ENCODE data around the gene FNIP2.
"Not testable (repeated sequence)": the region's sequence is repeated elsewhere in the genome, so short reads cannot be mapped to it uniquely, and the experiment has no call there.

The FNIP2 gene

DNA sequence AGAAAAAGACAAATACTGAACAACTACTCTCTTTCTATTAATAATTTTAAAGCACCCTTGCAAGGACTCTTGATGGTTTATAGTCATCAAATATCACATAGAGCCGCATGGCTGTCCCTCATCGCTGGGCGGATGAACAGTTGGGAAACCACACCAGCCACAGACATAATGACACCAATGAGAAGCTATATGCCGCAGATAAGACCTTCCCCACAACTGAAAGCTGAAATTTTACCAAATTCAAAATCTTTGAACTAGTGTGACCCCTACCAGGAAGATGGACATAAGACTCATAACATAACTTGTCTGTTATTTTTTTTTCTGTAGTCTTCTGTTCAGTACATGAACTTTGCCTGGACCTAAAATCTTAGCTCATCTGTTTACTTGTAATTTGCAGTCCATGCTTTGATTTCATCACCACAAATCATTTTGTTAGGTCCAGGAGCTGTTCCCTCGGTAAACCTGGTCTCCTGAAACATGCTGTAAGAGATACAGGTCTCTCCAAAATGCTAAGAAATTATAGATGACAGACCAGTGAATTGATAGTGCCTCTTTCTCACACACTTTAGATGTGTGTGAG, 176.8 kb downstream of the FNIP2 start:
- H3K4me1 ChIP-seq (ENCODE audit: insufficient read depth, low read length): peaks cover 3% of the 10 kb centered on the region
- H2AFZ ChIP-seq (ENCODE audit: low read depth, low read length): no peak overlapping the region
- H3K9me3 ChIP-seq (ENCODE audit: low read length): no peaks in the 10 kb centered on the region
- H3K4me3 ChIP-seq (ENCODE audit: low read length): no peak overlapping the region
- H3K36me3 ChIP-seq (ENCODE audit: insufficient read depth, low read length): no peaks in the 10 kb centered on the region
- H3K27me3 ChIP-seq (ENCODE audit: insufficient read depth, low read length): no peaks in the 10 kb centered on the region

DNA sequence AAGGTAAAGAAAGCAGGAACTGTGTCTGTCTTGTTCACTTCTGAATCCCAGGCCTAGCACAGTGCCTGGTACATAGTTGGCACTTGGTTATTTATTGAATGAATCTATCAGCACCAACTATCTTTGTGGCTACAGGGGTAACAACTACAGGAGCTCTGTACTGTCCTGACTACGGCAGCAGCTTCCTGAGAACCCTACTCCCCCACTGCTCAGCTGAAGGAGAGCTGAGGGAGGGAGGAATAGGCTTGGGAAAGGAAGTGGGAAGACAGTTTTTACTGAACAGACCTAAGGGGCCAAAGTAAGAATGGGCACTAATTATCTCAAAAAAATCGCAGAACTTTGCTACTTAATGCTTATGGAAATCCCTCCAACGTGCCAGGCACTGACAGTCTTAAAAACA, 178.0 kb downstream of the FNIP2 start:
- no peaks in the 10 kb centered on the region for H3K36me3 ChIP-seq (ENCODE audit: insufficient read depth, low read length)
- no peaks in the 10 kb centered on the region for H3K27me3 ChIP-seq (ENCODE audit: insufficient read depth, low read length)
- no peak overlapping the region for H3K4me3 ChIP-seq (ENCODE audit: low read length)
- H3K4me1 ChIP-seq (ENCODE audit: insufficient read depth, low read length): peaks cover 1% of the 10 kb centered on the region
- no peak overlapping the region for H2AFZ ChIP-seq (ENCODE audit: low read depth, low read length)
- H3K9me3 ChIP-seq (ENCODE audit: low read length): no peaks in the 10 kb centered on the region

DNA sequence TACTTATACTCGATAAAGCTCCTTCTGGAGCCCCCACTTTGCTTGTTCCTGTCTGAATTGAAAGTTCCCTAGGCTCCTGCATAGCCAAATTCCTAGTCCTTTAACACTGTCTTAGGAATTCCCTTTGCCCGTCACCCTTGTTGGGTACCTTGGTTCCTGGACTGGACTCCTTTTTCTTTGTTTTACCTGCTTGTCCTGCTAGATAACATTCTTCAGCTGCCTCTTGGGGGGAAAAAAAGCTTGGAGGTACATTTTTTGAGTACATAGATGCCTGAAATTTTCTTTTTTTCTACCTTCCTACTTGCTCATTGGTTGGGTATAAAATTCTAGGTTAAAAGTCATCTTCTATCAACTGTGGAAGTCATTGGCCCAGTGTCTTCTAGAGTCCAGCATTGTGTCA, 179.2 kb downstream of the FNIP2 start:
- no peaks in the 10 kb centered on the region for H3K27me3 ChIP-seq (ENCODE audit: insufficient read depth, low read length)
- H3K4me1 ChIP-seq (ENCODE audit: insufficient read depth, low read length): no peaks in the 10 kb centered on the region
- no peak overlapping the region for H3K4me3 ChIP-seq (ENCODE audit: low read length)
- no peak overlapping the region for H2AFZ ChIP-seq (ENCODE audit: low read depth, low read length)
- H3K9me3 ChIP-seq (ENCODE audit: low read length): peaks cover 1% of the 10 kb centered on the region
- H3K36me3 ChIP-seq (ENCODE audit: insufficient read depth, low read length): no peaks in the 10 kb centered on the region

DNA sequence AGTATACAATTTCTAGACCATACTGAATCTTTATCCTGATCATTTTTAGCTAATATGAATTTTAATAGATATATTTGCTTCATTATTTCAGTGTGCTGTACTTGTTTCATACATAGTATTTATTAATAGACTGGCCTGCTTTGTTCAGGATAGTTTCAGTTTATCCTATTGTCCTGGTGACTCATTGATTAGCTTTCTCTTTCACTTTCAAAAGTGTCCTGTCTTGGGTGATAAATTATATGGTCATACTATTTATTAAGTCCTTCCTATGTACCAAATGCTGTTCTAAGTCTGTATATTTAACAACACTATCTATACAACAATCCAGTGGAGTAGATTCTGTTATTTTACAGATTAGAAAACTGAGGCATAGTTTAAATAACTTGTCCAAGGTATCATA, 180.3 kb downstream of the FNIP2 start:
- Histone ChIP-seq H3K36me3 (ENCODE audit: insufficient read depth, low read length) (no peaks in the 10 kb centered on the region), H2AFZ (ENCODE audit: low read depth, low read length) (no peak overlapping the region), H3K4me3 (ENCODE audit: low read length) (no peak overlapping the region), H3K27me3 (ENCODE audit: insufficient read depth, low read length) (no peaks in the 10 kb centered on the region), H3K9me3 (ENCODE audit: low read length) (peaks cover 3% of the 10 kb centered on the region), H3K4me1 (ENCODE audit: insufficient read depth, low read length) (no peaks in the 10 kb centered on the region)

DNA sequence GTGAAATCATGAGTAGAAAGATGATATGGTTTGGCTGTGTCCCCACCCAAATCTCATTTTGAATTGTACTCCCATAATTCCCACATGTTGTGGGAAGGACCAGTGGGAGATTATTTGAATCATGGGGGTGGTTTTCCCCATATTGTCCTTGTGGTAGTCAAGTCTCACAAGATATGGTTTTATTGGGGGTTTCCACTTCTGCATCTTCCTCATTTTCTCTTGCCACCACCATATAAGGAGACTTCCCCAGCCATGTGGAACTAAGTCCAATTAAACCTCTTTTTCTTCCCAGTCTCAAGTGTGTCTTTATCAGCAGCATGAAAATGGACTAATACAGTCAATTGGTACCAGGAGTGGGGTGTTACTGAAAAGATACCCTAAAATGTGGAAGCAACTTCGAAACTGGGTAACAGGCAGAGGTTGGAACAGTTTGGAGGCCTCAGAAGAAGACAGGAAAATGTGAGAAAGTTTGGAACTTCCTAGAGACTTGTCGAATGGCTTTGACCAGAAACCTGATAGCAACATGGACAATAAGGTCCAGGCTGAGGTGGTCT, 183.5 kb downstream of the FNIP2 start:
- not testable (repeated sequence) for H3K4me3 ChIP-seq (ENCODE audit: low read length); H3K36me3 ChIP-seq (ENCODE audit: insufficient read depth, low read length); H3K27me3 ChIP-seq (ENCODE audit: insufficient read depth, low read length); H2AFZ ChIP-seq (ENCODE audit: low read depth, low read length); H3K4me1 ChIP-seq (ENCODE audit: insufficient read depth, low read length); H3K9me3 ChIP-seq (ENCODE audit: low read length)

DNA sequence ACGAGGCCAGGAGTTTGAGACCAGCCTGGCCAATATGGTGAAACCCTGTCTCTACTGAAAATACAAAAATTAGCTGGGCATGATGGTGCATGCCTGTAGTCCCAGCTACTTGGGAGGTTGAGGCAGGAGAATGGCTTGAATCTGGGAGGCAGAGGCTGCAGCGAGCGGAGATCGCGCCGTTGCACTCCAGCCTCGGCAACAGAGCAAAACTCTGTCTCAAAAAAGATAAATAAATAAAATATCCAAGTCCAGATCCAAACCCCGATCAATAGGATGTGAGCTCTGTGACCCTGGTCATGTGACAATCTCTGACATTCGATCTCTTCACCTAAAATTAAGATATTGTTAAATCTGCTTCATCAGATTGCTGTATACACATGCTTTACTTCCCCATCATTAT, 187.5 kb downstream of the FNIP2 start:
- H3K36me3 ChIP-seq (ENCODE audit: insufficient read depth, low read length); H3K27me3 ChIP-seq (ENCODE audit: insufficient read depth, low read length); H3K4me3 ChIP-seq (ENCODE audit: low read length); H3K9me3 ChIP-seq (ENCODE audit: low read length); H2AFZ ChIP-seq (ENCODE audit: low read depth, low read length): not testable (repeated sequence)
- H3K4me1 ChIP-seq (ENCODE audit: insufficient read depth, low read length): peaks cover 19% of the 10 kb centered on the region

DNA sequence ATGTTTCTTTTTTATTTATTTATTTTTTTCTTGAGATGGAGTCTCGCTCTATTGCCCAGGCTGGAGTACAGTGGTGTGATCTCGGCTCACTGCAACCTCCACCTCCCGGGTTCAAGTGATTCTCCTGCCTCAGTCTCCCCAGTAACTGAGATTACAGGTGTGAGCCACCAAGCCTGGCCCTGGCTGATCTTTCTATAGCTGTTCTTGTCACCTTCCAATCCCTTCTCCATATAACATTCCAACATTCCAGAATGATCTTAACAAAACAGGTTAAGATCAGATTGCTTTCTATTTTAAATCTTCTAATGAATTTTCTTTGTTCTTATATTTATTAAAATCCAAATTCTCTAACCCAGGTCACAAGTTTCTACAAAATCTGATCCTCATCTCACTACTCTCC, 188.1 kb downstream of the FNIP2 start:
- H2AFZ ChIP-seq (ENCODE audit: low read depth, low read length); H3K36me3 ChIP-seq (ENCODE audit: insufficient read depth, low read length); H3K27me3 ChIP-seq (ENCODE audit: insufficient read depth, low read length); H3K4me3 ChIP-seq (ENCODE audit: low read length); H3K9me3 ChIP-seq (ENCODE audit: low read length): not testable (repeated sequence)
- H3K4me1 ChIP-seq (ENCODE audit: insufficient read depth, low read length): peaks cover 25% of the 10 kb centered on the region

Data from neuron (in vitro differentiated cells).